Mucosa of rectum (tissue), 2 donors: ENCODE measurements around the gene PDE2A.

Source experiments
- H3K27ac ChIP-seq, 2 donors: one replicate each; pipeline ENCODE4 v1.7.0; 2013; ENCODE audit warnings: inconsistent platforms in 2 of 2, low read depth in 2 of 2, low read length in 2 of 2
- H3K27me3 ChIP-seq, 2 donors: one replicate each; pipeline ENCODE4 v1.7.0; 2013; ENCODE audit warnings: low read length in 2 of 2; ENCODE audit not compliant: control insufficient read depth in 2 of 2, insufficient read depth in 2 of 2
- H3K36me3 ChIP-seq, 2 donors: one replicate each; pipeline ENCODE4 v1.7.0; 2013; ENCODE audit warnings: low read length in 2 of 2; ENCODE audit not compliant: control insufficient read depth in 2 of 2, insufficient read depth in 2 of 2
- H3K4me1 ChIP-seq, 2 donors: one replicate each; pipeline ENCODE4 v1.7.0; 2013; ENCODE audit warnings: low read length in 2 of 2, mild to moderate bottlenecking in 1 of 2; ENCODE audit not compliant: control insufficient read depth in 2 of 2, insufficient read depth in 2 of 2
- H3K4me3 ChIP-seq, 2 donors: one replicate each; pipeline ENCODE4 v1.7.0; 2013; ENCODE audit warnings: low read length in 2 of 2
- H3K9ac ChIP-seq, 2 donors: one replicate each; pipeline ENCODE4 v1.7.0; 2013; ENCODE audit warnings: low read length in 2 of 2, low read depth in 1 of 2, mild to moderate bottlenecking in 1 of 2
- H3K9me3 ChIP-seq, 2 donors: one replicate each; pipeline ENCODE4 v1.7.0; 2013; ENCODE audit warnings: low read length in 2 of 2; ENCODE audit not compliant: control insufficient read depth in 2 of 2
- donor health status: healthy.
- donor health status: Normal muscosa, but diverticular disease.

Gene PDE2A

GRCh38 chr11:72597721-72598120 is 76.5 kb downstream of the PDE2A start:
- no peaks in the 10 kb centered on the region for H3K36me3 ChIP-seq
- H3K27ac ChIP-seq, result no peak overlapping the region
- no peak overlapping the region for H3K9ac ChIP-seq
- peaks cover 0 to 5% of the 10 kb centered on the region in 2 donors for H3K27me3 ChIP-seq
- H3K4me3 ChIP-seq, result no peak overlapping the region
- H3K9me3 ChIP-seq, result no peaks in the 10 kb centered on the region
- peaks cover 4 to 22% of the 10 kb centered on the region in 2 donors for H3K4me1 ChIP-seq

- H3K9ac ChIP-seq, result no peak overlapping the region
These were observed 78.9 kb downstream of the PDE2A start for GRCh38 chr11:72595292-72595684.

DNA sequence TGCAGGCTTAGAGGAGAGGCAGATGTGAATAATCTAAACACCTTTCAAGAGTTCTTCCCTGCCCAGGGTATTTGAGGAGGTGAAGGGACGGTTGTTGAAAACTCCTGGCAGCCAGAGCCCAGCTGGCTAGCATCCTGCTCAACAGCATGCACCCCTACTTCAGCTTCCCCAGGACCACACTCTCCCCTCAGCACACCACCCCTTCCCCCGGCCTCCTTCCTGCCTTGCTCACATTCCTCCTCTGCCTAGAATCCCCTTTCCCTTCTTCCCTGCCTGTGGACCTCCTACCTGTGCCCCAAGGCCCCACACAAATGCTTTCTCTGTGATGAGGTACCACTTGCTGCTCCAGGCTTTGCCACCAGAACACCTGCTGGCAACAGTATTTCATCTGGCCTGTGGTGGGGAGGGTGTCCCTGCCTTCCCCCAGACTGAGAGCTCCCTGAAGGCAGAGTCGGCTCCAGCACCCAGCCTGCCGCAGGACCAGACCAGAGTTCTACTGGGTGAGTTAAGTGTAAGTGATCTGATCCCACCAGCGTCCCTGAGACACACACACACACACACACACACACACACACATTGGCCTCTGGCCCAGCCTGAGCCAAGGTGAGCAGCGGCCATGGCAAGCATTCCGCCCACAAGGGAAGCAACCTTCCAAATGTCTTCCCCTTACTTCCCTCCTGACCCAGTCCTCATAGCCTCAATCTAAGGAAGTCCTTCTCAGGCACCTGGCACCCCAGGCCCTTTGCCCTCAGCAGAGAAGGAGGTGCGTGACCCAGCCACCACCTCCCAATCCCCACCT is 79.5 kb downstream of the PDE2A start:
- H3K4me1 ChIP-seq, result peaks cover 0 to 3% of the 10 kb centered on the region in 2 donors
- no peaks in the 10 kb centered on the region for H3K36me3 ChIP-seq
- H3K9me3 ChIP-seq, result no peaks in the 10 kb centered on the region
- H3K27me3 ChIP-seq, result peaks cover 18 to 30% of the 10 kb centered on the region in 2 donors
- H3K4me3 ChIP-seq, result no peak overlapping the region
- no peak overlapping the region for H3K9ac ChIP-seq
- H3K27ac ChIP-seq, result no peak overlapping the region

More at GRCh38 chr11:72595292-72595684, 78.9 kb downstream of the PDE2A start:
- Histone ChIP-seq H3K9me3 (no peaks in the 10 kb centered on the region), H3K27me3 (peaks cover 18 to 25% of the 10 kb centered on the region in 2 donors), H3K4me1 (peaks cover 0 to 6% of the 10 kb centered on the region in 2 donors), H3K4me3 (no peak overlapping the region), H3K36me3 (no peaks in the 10 kb centered on the region), H3K27ac (no peak overlapping the region)

DNA sequence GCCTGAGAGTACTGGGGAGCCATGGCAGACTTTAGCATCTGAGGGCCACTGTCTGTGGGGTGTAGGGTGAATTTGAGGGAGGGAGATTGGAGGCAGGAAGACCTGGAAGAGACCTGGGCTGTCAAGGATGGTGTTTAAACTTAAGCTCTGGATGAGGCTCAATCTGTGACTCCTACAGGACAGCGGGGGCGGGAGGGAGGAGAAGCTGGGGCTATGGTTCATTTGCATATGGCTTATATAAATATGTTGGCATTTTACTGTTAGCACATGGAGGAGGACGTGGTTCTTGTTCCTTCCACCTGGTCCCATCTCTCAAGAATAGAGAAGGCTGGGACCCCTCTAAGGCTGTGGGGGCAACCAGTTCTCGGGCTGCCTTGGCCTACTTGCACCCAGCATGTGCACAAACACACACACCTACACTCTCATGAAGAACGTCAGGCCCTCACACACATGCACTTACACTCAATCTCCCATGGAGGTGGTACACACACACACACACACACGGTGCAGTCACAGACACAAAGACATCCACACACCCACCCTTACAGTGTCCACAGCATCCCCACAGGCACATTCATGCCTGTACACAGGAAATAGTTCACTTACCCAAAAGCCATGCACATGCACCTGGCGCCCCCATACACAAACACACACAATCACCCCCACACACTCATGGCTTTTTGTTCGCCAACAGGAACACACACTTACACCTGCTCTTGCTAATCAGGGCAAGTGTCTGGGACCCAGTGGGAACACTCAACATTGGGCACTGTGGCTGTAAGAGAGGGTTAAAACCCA is 81.3 kb downstream of the PDE2A start:
- H3K9ac ChIP-seq, result no peak overlapping the region
- H3K4me3 ChIP-seq, result no peak overlapping the region
- no peak overlapping the region for H3K27ac ChIP-seq
- peaks cover 26 to 36% of the 10 kb centered on the region in 2 donors for H3K27me3 ChIP-seq
- no peaks in the 10 kb centered on the region for H3K9me3 ChIP-seq
- H3K36me3 ChIP-seq, result no peaks in the 10 kb centered on the region
- H3K4me1 ChIP-seq, result no peaks in the 10 kb centered on the region

DNA sequence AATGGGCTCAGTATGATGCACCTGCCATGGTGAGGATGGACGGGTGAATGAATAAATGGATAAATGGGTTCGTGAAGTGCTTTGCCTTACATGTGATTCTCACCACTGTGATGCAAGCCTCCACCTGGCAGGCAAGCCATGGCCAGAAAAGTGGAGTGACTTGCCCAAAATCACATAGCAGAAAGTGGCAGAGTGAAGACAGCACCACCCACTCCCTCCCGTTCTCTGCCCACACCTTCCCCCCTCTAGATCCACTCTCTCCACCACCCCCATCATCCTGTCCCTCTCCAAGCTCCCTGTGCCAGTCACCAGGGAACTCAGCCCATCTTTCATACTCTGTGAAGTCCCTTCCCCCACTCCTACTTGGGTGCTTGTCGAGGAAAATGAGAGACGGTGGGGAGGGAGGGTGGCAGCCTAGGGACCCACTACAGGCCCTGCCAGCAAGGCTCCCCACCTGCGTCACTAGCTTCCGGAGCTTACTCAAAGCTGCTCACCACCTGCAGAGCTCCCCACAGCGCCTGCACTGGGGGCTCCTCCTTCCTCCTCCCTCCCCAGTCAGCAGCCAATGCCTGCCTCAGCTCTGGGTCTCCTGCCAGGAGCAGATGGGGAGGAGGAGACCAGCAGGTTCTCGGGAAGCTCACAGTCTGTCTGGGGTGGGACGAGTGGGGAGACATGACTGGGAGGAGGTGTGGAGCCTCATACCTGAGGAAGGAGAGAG is 82.3 kb downstream of the PDE2A start:
- H3K27me3 ChIP-seq, result peaks cover 31 to 40% of the 10 kb centered on the region in 2 donors

DNA sequence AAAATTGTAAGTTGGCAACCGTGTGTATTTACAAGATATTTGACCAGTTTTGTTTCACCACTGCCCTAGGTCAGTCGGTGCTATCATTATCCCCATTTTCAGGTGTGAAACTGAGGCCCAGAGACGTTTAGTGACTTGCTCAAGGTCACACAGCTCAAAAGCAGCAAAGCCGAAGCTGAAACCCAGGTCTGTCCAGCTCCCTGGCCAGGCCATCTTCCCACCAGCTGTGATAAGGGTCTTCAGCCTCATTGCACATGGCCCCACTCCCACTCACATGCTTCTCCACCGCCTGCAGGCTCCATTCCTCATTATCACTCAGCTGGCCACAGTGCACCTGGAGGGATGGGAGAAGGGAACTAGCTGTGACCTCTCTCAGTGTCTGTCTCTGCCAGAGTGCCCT is 83.2 kb downstream of the PDE2A start:
- Histone ChIP-seq H3K36me3 (no peaks in the 10 kb centered on the region), H3K9ac (no peak overlapping the region), H3K27ac (no peak overlapping the region), H3K4me1 (no peaks in the 10 kb centered on the region), H3K27me3 (peaks cover 31 to 40% of the 10 kb centered on the region in 2 donors), H3K4me3 (no peak overlapping the region), H3K9me3 (no peaks in the 10 kb centered on the region)

More for the DNA sequence above, 82.3 kb downstream of the PDE2A start:
- no peak overlapping the region for H3K9ac ChIP-seq
- no peaks in the 10 kb centered on the region for H3K4me1 ChIP-seq
- H3K9me3 ChIP-seq, result no peaks in the 10 kb centered on the region
- no peaks in the 10 kb centered on the region for H3K36me3 ChIP-seq
- H3K4me3 ChIP-seq, result no peak overlapping the region
- no peak overlapping the region for H3K27ac ChIP-seq

DNA sequence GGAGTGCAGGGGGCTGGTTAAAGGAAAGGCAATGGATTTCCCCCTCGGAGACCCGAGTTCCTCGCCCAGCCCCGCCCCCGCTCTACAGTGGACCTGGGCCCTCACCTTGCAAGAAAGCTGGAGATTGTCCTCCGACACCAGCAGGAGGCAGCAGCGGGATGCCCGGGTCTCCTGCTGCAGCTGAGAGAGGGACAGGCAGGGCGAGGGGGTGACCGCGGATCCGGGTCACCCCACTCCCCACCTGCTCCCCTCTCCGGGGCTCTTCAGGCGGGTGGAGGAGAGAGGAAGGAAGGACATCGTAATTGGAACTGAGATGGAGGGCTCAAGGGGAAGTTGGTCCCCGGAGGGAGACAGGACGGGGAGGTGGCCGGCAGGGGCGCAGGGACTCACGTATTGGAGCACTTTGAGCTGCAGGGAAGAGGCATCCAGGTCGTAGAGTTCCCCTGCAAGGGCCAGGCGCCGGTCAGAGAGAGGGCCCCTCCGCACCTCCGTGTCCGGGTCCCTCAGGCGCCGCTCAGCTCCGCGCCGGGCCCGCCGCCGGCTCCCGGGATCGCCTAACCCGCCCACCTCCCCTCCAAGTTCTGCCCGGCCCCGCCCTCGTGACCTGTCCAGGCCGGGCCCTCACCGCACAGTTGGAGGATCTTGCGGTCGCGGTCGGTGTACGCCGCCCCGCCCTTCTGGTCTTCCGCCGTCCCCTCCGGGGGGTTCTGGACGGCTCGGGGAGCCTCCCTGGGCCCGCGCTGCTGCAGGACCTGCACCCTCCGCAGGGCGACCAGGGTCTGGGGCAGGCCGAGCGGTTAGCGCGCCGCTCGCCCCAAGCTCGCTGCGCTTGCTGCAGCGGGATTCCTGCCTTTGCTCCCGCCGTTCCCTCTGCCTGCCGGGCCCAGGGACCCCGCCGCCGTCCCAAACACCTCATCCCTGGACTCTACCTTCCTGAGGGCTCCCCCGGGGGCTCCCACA is 84.1 kb downstream of the PDE2A start:
- Histone ChIP-seq H3K4me1 (peaks cover 3 to 5% of the 10 kb centered on the region in 2 donors), H3K9ac (no peak overlapping the region), H3K36me3 (no peaks in the 10 kb centered on the region), H3K9me3 (no peaks in the 10 kb centered on the region), H3K27ac (no peak overlapping the region), H3K27me3 (peaks cover 33 to 45% of the 10 kb centered on the region in 2 donors), H3K4me3 (no peak overlapping the region)

DNA sequence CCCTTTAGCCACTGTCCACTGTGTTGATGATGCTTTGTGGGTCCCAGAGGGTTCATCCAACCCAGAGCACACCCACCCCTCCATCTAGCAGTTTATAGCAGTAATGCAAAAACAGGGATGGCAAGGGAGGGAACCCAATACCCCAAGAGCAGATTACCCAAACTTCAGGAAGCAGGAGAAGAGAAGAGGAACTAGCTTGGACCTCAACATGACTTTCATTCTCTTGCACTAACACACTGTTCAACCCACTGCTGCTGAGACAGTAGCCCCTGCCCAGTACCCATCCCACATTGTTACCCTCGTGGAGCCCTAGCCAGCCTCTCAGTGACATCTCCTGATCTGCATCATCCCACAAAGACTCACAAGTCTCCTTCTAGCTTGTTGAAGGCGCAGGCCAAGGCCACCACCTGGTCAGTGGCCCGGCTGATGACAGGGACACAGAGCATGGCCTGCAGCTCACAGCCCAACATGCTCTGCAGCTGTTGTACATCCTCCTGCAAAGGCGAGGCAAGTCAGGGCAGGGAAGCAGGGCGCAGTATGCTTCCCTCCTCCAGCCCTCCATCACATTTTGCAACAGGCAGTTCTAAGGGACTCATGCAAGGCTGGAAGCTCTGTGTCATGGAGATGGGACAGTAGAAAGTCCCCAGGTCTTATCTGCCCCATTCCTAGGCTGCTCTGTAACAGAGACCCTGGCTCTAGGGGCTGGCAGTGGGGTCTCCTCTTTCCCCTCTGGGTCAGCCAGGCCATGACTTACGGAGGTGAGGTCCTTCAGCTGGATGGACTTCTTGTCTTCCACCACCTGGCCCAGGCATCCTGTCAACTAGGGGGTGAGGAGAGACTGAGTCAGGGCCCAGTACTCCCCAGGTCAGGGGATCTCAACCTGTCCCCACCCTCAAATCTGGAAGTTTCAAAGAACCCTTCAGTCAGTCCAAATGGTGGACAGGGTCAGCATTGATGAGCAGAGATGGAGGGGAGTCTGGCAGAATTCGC is 85.5 kb downstream of the PDE2A start:
- H3K9me3 ChIP-seq, result no peaks in the 10 kb centered on the region
- peaks cover 39 to 50% of the 10 kb centered on the region in 2 donors for H3K27me3 ChIP-seq
- H3K36me3 ChIP-seq, result no peaks in the 10 kb centered on the region
- no peak overlapping the region for H3K27ac ChIP-seq
- H3K4me1 ChIP-seq, result peaks cover 6 to 7% of the 10 kb centered on the region in 2 donors
- no peak overlapping the region for H3K9ac ChIP-seq
- no peak overlapping the region for H3K4me3 ChIP-seq
